Spleen (tissue), 7 donors: Measurements from ENCODE around the gene TBC1D22A.

Source experiments
- CTCF ChIP-seq, 11 experiments: fragments of 200-600 bp in 7 of 11; fragments of 450-650 bp in 4 of 11; sonication (generic) in 4 of 11; IDR thresholded peaks in 8 of 11; conservative IDR thresholded peaks in 3 of 11; 1 replicate in 7 of 11; 2 replicates in 4 of 11; pipeline versions ENCODE4 v1.4.0 to v1.8.0; 2016 to 2021; ENCODE audit warnings: antibody characterized with exemption in 11 of 11, inconsistent platforms in 4 of 11, mild to moderate bottlenecking in 1 of 11
- POLR2A ChIP-seq, 3 donors: fragments of 450-650 bp; IDR thresholded peaks; one replicate each; pipeline ENCODE4 v1.5.1; 2017; ENCODE audit warnings: antibody characterized with exemption in 3 of 3, mild to moderate bottlenecking in 1 of 3
- POLR2AphosphoS5 ChIP-seq, 3 donors: sonication (generic); formaldehyde crosslinking; IDR thresholded peaks; one replicate each; pipeline ENCODE4 v1.5.1; 2017; ENCODE audit warnings: antibody characterized with exemption in 3 of 3
- donor health status: DM: no; HTN: no; CAD: no; lungs with moderate emphysema.
- donor health status: DM: no; HTN: no; CAD: no.
- donor health status: DM: no; HTN: no; CAD: no.

GRCh38 chr22:47053726-47054141 is 291.3 kb downstream of the TBC1D22A start:
- TF ChIP-seq CTCF (IDR thresholded peaks at IDR 0.05 in 8 of 11, conservative IDR thresholded peaks at IDR 0.05 in 3 of 11) (no peak), POLR2A (IDR thresholded peaks at IDR 0.05) (no peak), POLR2AphosphoS5 (IDR thresholded peaks at IDR 0.05) (no peak)
